IPS-15b (cell line): ENCODE results near the gene CNN1.

ENCODE experiments used
- H3K27me3 ChIP-seq: one replicate; pipeline ENCODE4 v1.6.1; 2013; ENCODE audit warnings: low read length; ENCODE audit not compliant: control insufficient read depth, insufficient read depth
- H3K36me3 ChIP-seq: one replicate; pipeline ENCODE4 v1.6.1; 2013; ENCODE audit warnings: low read length; ENCODE audit not compliant: control insufficient read depth, insufficient read depth
- H3K4me1 ChIP-seq: one replicate; pipeline ENCODE4 v1.6.1; 2013; ENCODE audit warnings: mild to moderate bottlenecking, low read length; ENCODE audit not compliant: control insufficient read depth, insufficient read depth
- H3K4me3 ChIP-seq: one replicate; pipeline ENCODE4 v1.5.1; 2013; ENCODE audit warnings: low read depth, low read length
- H3K9ac ChIP-seq: one replicate; pipeline ENCODE4 v1.6.1; 2013; ENCODE audit warnings: low read depth, mild to moderate bottlenecking, low read length
- H3K9me3 ChIP-seq: one replicate; pipeline ENCODE4 v1.6.1; 2013; ENCODE audit warnings: mild to moderate bottlenecking, low read length; ENCODE audit not compliant: control insufficient read depth, insufficient read depth

Gene CNN1

GRCh38 chr19:11539495-11540365 is 1.1 kb downstream of the CNN1 start:
- H3K27me3 ChIP-seq: no peaks in the 10 kb centered on the region
- no peak overlapping the region for H3K9ac ChIP-seq
- H3K36me3 ChIP-seq: peaks cover 2% of the 10 kb centered on the region
- H3K9me3 ChIP-seq: no peaks in the 10 kb centered on the region
- H3K4me3 ChIP-seq: peak overlapping the region; percentile 68
- peaks cover 6% of the 10 kb centered on the region for H3K4me1 ChIP-seq

- Histone ChIP-seq H3K27me3 (no peaks in the 10 kb centered on the region), H3K36me3 (peaks cover 2% of the 10 kb centered on the region), H3K9me3 (no peaks in the 10 kb centered on the region), H3K4me3 (peak overlapping the region; percentile 0), H3K9ac (no peak overlapping the region), H3K4me1 (peaks cover 4% of the 10 kb centered on the region)
These were observed 2.0 kb downstream of the CNN1 start for GRCh38 chr19:11540645-11541044.

GRCh38 chr19:11541238-11541637 is 2.6 kb downstream of the CNN1 start:
- H3K27me3 ChIP-seq: no peaks in the 10 kb centered on the region
- no peak overlapping the region for H3K4me3 ChIP-seq
- H3K9me3 ChIP-seq: no peaks in the 10 kb centered on the region
- peaks cover 3% of the 10 kb centered on the region for H3K4me1 ChIP-seq
- no peak overlapping the region for H3K9ac ChIP-seq
- H3K36me3 ChIP-seq: peaks cover 2% of the 10 kb centered on the region

- Histone ChIP-seq H3K27me3 (no peaks in the 10 kb centered on the region), H3K9me3 (no peaks in the 10 kb centered on the region), H3K4me3 (no peak overlapping the region), H3K36me3 (peaks cover 21% of the 10 kb centered on the region), H3K4me1 (no peaks in the 10 kb centered on the region), H3K9ac (no peak overlapping the region)
These were observed 9.5 kb downstream of the CNN1 start for GRCh38 chr19:11547929-11548700.

- no peaks in the 10 kb centered on the region for H3K9me3 ChIP-seq
- no peaks in the 10 kb centered on the region for H3K27me3 ChIP-seq
- no peak overlapping the region for H3K9ac ChIP-seq
- H3K4me1 ChIP-seq: no peaks in the 10 kb centered on the region
- peaks cover 35% of the 10 kb centered on the region for H3K36me3 ChIP-seq
- no peak overlapping the region for H3K4me3 ChIP-seq
These were observed 10.8 kb downstream of the CNN1 start for GRCh38 chr19:11549386-11549953.

- H3K4me3 ChIP-seq: no peak overlapping the region
- H3K27me3 ChIP-seq: no peaks in the 10 kb centered on the region
- H3K4me1 ChIP-seq: no peaks in the 10 kb centered on the region
- peaks cover 33% of the 10 kb centered on the region for H3K36me3 ChIP-seq
- H3K9ac ChIP-seq: no peak overlapping the region
- no peaks in the 10 kb centered on the region for H3K9me3 ChIP-seq
These were observed 11.6 kb downstream of the CNN1 start for GRCh38 chr19:11550265-11550664.

- H3K36me3 ChIP-seq: peaks cover 33% of the 10 kb centered on the region
- no peaks in the 10 kb centered on the region for H3K27me3 ChIP-seq
- no peak overlapping the region for H3K4me3 ChIP-seq
- no peaks in the 10 kb centered on the region for H3K4me1 ChIP-seq
- H3K9me3 ChIP-seq: no peaks in the 10 kb centered on the region
- H3K9ac ChIP-seq: no peak overlapping the region
These were observed 13.1 kb downstream of the CNN1 start for GRCh38 chr19:11551603-11552235.

GRCh38 chr19:11552666-11553372 is 14.2 kb downstream of the CNN1 start:
- no peak overlapping the region for H3K9ac ChIP-seq
- H3K4me1 ChIP-seq: no peaks in the 10 kb centered on the region

GRCh38 chr19:11554160-11554559 is 15.5 kb downstream of the CNN1 start:
- Histone ChIP-seq H3K4me3 (no peak overlapping the region), H3K4me1 (no peaks in the 10 kb centered on the region), H3K27me3 (no peaks in the 10 kb centered on the region), H3K9ac (no peak overlapping the region), H3K9me3 (no peaks in the 10 kb centered on the region), H3K36me3 (peaks cover 33% of the 10 kb centered on the region)

More at GRCh38 chr19:11552666-11553372, 14.2 kb downstream of the CNN1 start:
- H3K9me3 ChIP-seq: no peaks in the 10 kb centered on the region
- H3K27me3 ChIP-seq: no peaks in the 10 kb centered on the region
- no peak overlapping the region for H3K4me3 ChIP-seq
- H3K36me3 ChIP-seq: peaks cover 33% of the 10 kb centered on the region

GRCh38 chr19:11555246-11555645 is 16.6 kb downstream of the CNN1 start:
- no peak overlapping the region for H3K4me3 ChIP-seq
- H3K36me3 ChIP-seq: peaks cover 30% of the 10 kb centered on the region
- H3K27me3 ChIP-seq: no peaks in the 10 kb centered on the region
- H3K9me3 ChIP-seq: no peaks in the 10 kb centered on the region
- H3K4me1 ChIP-seq: no peaks in the 10 kb centered on the region
- H3K9ac ChIP-seq: no peak overlapping the region
